RWPE1 (cell line): ENCODE results near the gene ACYP2.

ENCODE experiments used
- CTCF ChIA-PET: fragments of 350-600 bp; sonication (Branson Sonifier 250); formaldehyde crosslinking; extraction: SDS; loops from one replicate; lab custom pipeline; 2021; lab: Yijun Ruan, JAX
- POLR2A ChIA-PET: fragments of 400-600 bp; formaldehyde crosslinking; extraction: SDS; loops from one replicate; lab custom pipeline; 2020; ENCODE audit warnings: antibody characterized with exemption; ENCODE audit not compliant: low non-redundant PET; lab: Yijun Ruan, JAX
- DNase-seq: peaks from one replicate; pipeline ENCODE4 v3.0.0; 2012; ENCODE audit warnings: low spot score
- H3K27ac ChIP-seq: fragments of 450-650 bp; 2 replicates; pipeline ENCODE4 v1.5.1; 2017
- CTCF ChIP-seq: fragments of 450-650 bp; conservative IDR thresholded peaks from 2 replicates; pipeline ENCODE4 v1.5.1; 2017; ENCODE audit warnings: low read depth, mild to moderate bottlenecking

Gene ACYP2

GRCh38 chr2:54191361-54192135 lies 76.1 kb downstream of the ACYP2 start:
- no peak for DNase-seq
- TF ChIP-seq CTCF: no peak
- CTCF ChIA-PET: interaction anchor here (0.5 kb wide), 1 partner anchor 45 kb away, joined by 3 read pairs; no protein-coding TSS in a partner anchor
- POLR2A ChIA-PET: no interaction called here
- no peak overlapping the region for H3K27ac ChIP-seq

GRCh38 chr2:54194761-54195750 lies 79.6 kb downstream of the ACYP2 start:
- ChIA-PET CTCF (interaction anchor here (0.6 to 1.2 kb wide), 3 partner anchors 19 to 1851 kb away, joined by 3 to 5 read pairs (median 3); no protein-coding TSS in a partner anchor), POLR2A (no interaction called here)
- no peak for TF ChIP-seq CTCF
- no peak overlapping the region for H3K27ac ChIP-seq
- DNase-seq: no peak

- H3K27ac ChIP-seq: no peak overlapping the region
- no peak for TF ChIP-seq CTCF
- CTCF ChIA-PET: interaction anchor here (0.6 kb wide), 1 partner anchor 44 kb away, joined by 3 read pairs; no protein-coding TSS in a partner anchor
- no peak for DNase-seq
- POLR2A ChIA-PET: no interaction called here
Measured at GRCh38 chr2:54196646-54197045, 81.2 kb downstream of the ACYP2 start.

- TF ChIP-seq CTCF: no peak
- ChIA-PET POLR2A (no interaction called here), CTCF (no interaction called here)
- DNase-seq: no peak
- no peak overlapping the region for H3K27ac ChIP-seq
Measured at GRCh38 chr2:54204476-54204875, 89.1 kb downstream of the ACYP2 start.

- POLR2A ChIA-PET: no interaction called here
- TF ChIP-seq CTCF: no peak; the same call in none of the 2 replicates
- peak; percentile 8 for DNase-seq
- CTCF ChIA-PET: interaction anchor here (0.6 to 1.7 kb wide), 3 partner anchors 16 to 396 kb away, joined by 3 to 5 read pairs (median 3); no protein-coding TSS in a partner anchor
- H3K27ac ChIP-seq: no peak overlapping the region
Measured at GRCh38 chr2:54206596-54206995, 91.2 kb downstream of the ACYP2 start.

- H3K27ac ChIP-seq: no peak overlapping the region
- ChIA-PET POLR2A (no interaction called here), CTCF (interaction anchor here (0.6 to 0.8 kb wide), 4 partner anchors 16 to 290 kb away, joined by 3 to 5 read pairs (median 4); no protein-coding TSS in a partner anchor)
- no peak for DNase-seq
- TF ChIP-seq CTCF: no peak
Measured at GRCh38 chr2:54207666-54208195, 92.3 kb downstream of the ACYP2 start.
